K562 (cell line): ENCODE data around the gene EPB41L4A. TPM values are rescaled to one million over a fixed set of nuclear protein-coding genes. Genes with fewer than 3 reads are reported as not detected.
A peak's percentile ranks its signal among the peaks of the same experiment; 100 is the strongest.

Experiments used
- ARHGAP35 ChIP-seq: fragments of 450-650 bp; IDR thresholded peaks from 2 replicates; pipeline ENCODE4 v1.6.1; 2018; ENCODE audit not compliant: partially characterized antibody
- CREM ChIP-seq: IDR thresholded peaks from 2 replicates; pipeline ENCODE4 v1.6.1; 2014; ENCODE audit warnings: antibody characterized with exemption, low read depth
- ELF2 ChIP-seq: fragments of 250-450 bp; sonication (Bioruptor Pico); IDR thresholded peaks from 2 replicates; pipeline ENCODE4 v1.5.0; 2021; ENCODE audit warnings: mild to moderate bottlenecking
- HDAC1 ChIP-seq, 2 experiments: fragments of 450-650 bp; IDR thresholded peaks; 2 replicates each; pipeline ENCODE4 v1.6.1; 2016 to 2017; ENCODE audit warnings: inconsistent platforms in 1 of 2, mild to moderate bottlenecking in 1 of 2, moderate library complexity in 1 of 2
- HDAC3 ChIP-seq: fragments of 450-650 bp; IDR thresholded peaks from 2 replicates; pipeline ENCODE4 v1.6.1; 2018; ENCODE audit warnings: borderline replicate concordance, mild to moderate bottlenecking, moderate library complexity; ENCODE audit not compliant: partially characterized antibody
- KAT7 ChIP-seq: sonication (generic); formaldehyde crosslinking; IDR thresholded peaks from 2 replicates; pipeline ENCODE4 v1.8.0; 2022; ENCODE audit warnings: missing genetic modification reagents, mild to moderate bottlenecking, borderline replicate concordance
- LEF1 ChIP-seq: fragments of 450-650 bp; IDR thresholded peaks from 2 replicates; pipeline ENCODE4 v1.6.1; 2016; ENCODE audit warnings: mild to moderate bottlenecking
- MED1 ChIP-seq: sonication (generic); formaldehyde crosslinking; IDR thresholded peaks from 2 replicates; pipeline ENCODE4 v1.8.1; 2023; ENCODE audit warnings: missing genetic modification reagents, borderline replicate concordance
- MYBL2 ChIP-seq, 2 experiments: fragments of 450-650 bp in 1 of 2; sonication (generic) in 1 of 2; formaldehyde crosslinking in 1 of 2; IDR thresholded peaks; 2 replicates each; pipeline versions ENCODE4 v1.6.1 to v1.8.1; 2017 to 2022; ENCODE audit warnings: borderline replicate concordance in 1 of 2, inconsistent platforms in 1 of 2, low read depth in 1 of 2, mild to moderate bottlenecking in 1 of 2, missing genetic modification reagents in 1 of 2, moderate library complexity in 1 of 2
- RAD21 ChIP-seq, 2 experiments: fragments of 250-450 bp in 1 of 2; fragments of 450-650 bp in 1 of 2; sonication (Bioruptor Pico) in 1 of 2; formaldehyde crosslinking in 1 of 2; IDR thresholded peaks in 1 of 2; conservative IDR thresholded peaks in 1 of 2; 2 replicates each; pipeline versions ENCODE4 v1.4.0 to v1.8.0; 2020 to 2022; ENCODE audit warnings: mild to moderate bottlenecking in 2 of 2, moderate library complexity in 1 of 2
- RCOR1 ChIP-seq, 2 experiments: IDR thresholded peaks; 2 replicates each; pipeline ENCODE4 v1.6.1; 2012; ENCODE audit warnings: low read depth in 2 of 2, low read length in 2 of 2, borderline replicate concordance in 1 of 2, improper control_type of control experiment in 1 of 2
- SAFB ChIP-seq: fragments of 200-400 bp; formaldehyde crosslinking; IDR thresholded peaks from 2 replicates; pipeline ENCODE4 v1.6.1; 2017; ENCODE audit warnings: low read depth, low read length, borderline replicate concordance
- SIX5 ChIP-seq, 2 experiments: IDR thresholded peaks; 2 replicates each; pipeline ENCODE4 v1.6.1; 2011; ENCODE audit warnings: low read length in 2 of 2, borderline replicate concordance in 1 of 2, low read depth in 1 of 2, mild to moderate bottlenecking in 1 of 2, moderate library complexity in 1 of 2; ENCODE audit not compliant: insufficient read depth in 1 of 2
- SP1 ChIP-seq: sonication (generic); formaldehyde crosslinking; IDR thresholded peaks from 2 replicates; pipeline ENCODE4 v1.8.1; 2022; ENCODE audit warnings: mild to moderate bottlenecking, missing genetic modification reagents
- SRSF3 ChIP-seq: fragments of 200-400 bp; formaldehyde crosslinking; IDR thresholded peaks from 2 replicates; pipeline ENCODE4 v1.6.1; 2016; ENCODE audit warnings: mild to moderate bottlenecking, low read length, moderate library complexity; ENCODE audit not compliant: insufficient read depth
- TBP ChIP-seq: optimal IDR thresholded peaks from 2 replicates; pipeline ENCODE3; 2011; ENCODE audit warnings: low read depth, low read length, improper control_type of control experiment
- TCF3 ChIP-seq: sonication (generic); formaldehyde crosslinking; IDR thresholded peaks from 2 replicates; pipeline ENCODE4 v1.4.0; 2020; ENCODE audit warnings: mild to moderate bottlenecking, missing genetic modification reagents
- VEZF1 ChIP-seq: fragments of 200-800 bp; sonication (Bioruptor generic); IDR thresholded peaks from 2 replicates; pipeline ENCODE4 v1.6.1; 2017; ENCODE audit warnings: missing genetic modification characterization, missing compliant biosample characterization
- ZFP91 ChIP-seq: sonication (generic); formaldehyde crosslinking; IDR thresholded peaks from 2 replicates; pipeline ENCODE4 v1.8.0; 2022; ENCODE audit warnings: mild to moderate bottlenecking, missing genetic modification reagents
- ZNF134 ChIP-seq: fragments of 250-450 bp; sonication (Bioruptor Pico); conservative IDR thresholded peaks from 2 replicates; pipeline ENCODE4 v1.4.0; 2020
- ZNF143 ChIP-seq: sonication (generic); formaldehyde crosslinking; IDR thresholded peaks from 2 replicates; pipeline ENCODE4 v1.9.0; 2022; ENCODE audit warnings: mild to moderate bottlenecking, missing genetic modification reagents
- ZNF263 ChIP-seq: sonication (generic); formaldehyde crosslinking; IDR thresholded peaks from 2 replicates; pipeline ENCODE4 v1.8.0; 2022; ENCODE audit warnings: mild to moderate bottlenecking, missing genetic modification reagents, borderline replicate concordance
- ZNF780A ChIP-seq: fragments of 250-450 bp; sonication (Bioruptor Pico); IDR thresholded peaks from 2 replicates; pipeline ENCODE4 v1.5.0; 2021; ENCODE audit warnings: mild to moderate bottlenecking
- polyA plus RNA-seq, 8 experiments: library from polyadenylated mRNA; depleted of rRNA in 4 of 8; stranded (reverse) in 5 of 8; unstranded in 3 of 8; fragments of >200 nt; fragmentation: Nextera tagmentation in 2 of 8; fragmentation: Illumina TruSeq in 1 of 8; extraction: Ambion mirVana in 2 of 8; extraction: Trizol in 1 of 8; gene quantifications; 2 replicates each; pipeline versions ENCODE4 v1.2.1 to v1.2.3, GENCODE V29; 2011 to 2014; ENCODE audit warnings: inconsistent platforms in 1 of 8, missing spikeins in 1 of 8
- total RNA-seq, 7 experiments: library from RNA; depleted of rRNA in 6 of 7; stranded (reverse); fragments of >200 nt in 6 of 7; fragmentation: Illumina TruSeq in 2 of 7; extraction: Trizol in 2 of 7; gene quantifications; 2 replicates each; pipeline versions ENCODE4 v1.2.1 to v1.2.3, GENCODE V29; 2011 to 2021; ENCODE audit warnings: low replicate concordance in 1 of 7

EPB41L4A gene
- total and polyA plus RNA-seq, 9 of the 15 experiments (the other 6 are each of a cell fraction or from before 2014, with no cell fraction given): 0.04 to 0.35 (median 0.12) TPM; not detected in 3

GRCh38 chr5:112419986-112420864, 1.1 kb upstream of the EPB41L4A start (continued):
- TF ChIP-seq KAT7 (CRISPR knock-in tag) (peak; percentile 88; the same call in 1 of the 2 replicates), MED1 (CRISPR knock-in tag) (no peak), LEF1 (no peak), ZNF143 (CRISPR knock-in tag) (0 out of 2 replicates have a peak, but pooled peaks have one; percentile 25), ZNF134 (no peak), RCOR1 (IDR thresholded peaks at IDR 0.05; ENCODE audit: borderline replicate concordance in 1 of 2, low read depth in 2 of 2, low read length in 2 of 2) (0 out of 4 replicates have a peak, but pooled peaks of 1 of the 2 experiments have one; percentile 14), TCF3 (CRISPR knock-in tag) (peak; percentile 36), ARHGAP35 (no peak), RAD21 (CRISPR knock-in tag; conservative IDR thresholded peaks at IDR 0.05 in 1 of 2, IDR thresholded peaks at IDR 0.05 in 1 of 2) (peak; percentile 80 to 81), ZNF263 (CRISPR knock-in tag) (peak; percentile 55; the same call in 1 of the 2 replicates), CREM (0 out of 2 replicates have a peak, but pooled peaks have one; percentile 15), SRSF3 (no peak), ELF2 (CRISPR knock-in tag) (no peak), SAFB (no peak), TBP (no peak), ZFP91 (CRISPR knock-in tag) (no peak), ZNF780A (CRISPR knock-in tag) (no peak), MYBL2 (IDR thresholded peaks at IDR 0.05; ENCODE audit: low read depth) (no peak), MYBL2 (CRISPR knock-in tag; IDR thresholded peaks at IDR 0.05; ENCODE audit: borderline replicate concordance) (no peak), SIX5 (IDR thresholded peaks at IDR 0.05; ENCODE audit: borderline replicate concordance in 1 of 2, insufficient read depth in 1 of 2, low read depth in 1 of 2, low read length in 2 of 2) (no peak), VEZF1 (CRISPR knock-in tag) (peak; percentile 38), HDAC3 (no peak), SP1 (CRISPR knock-in tag) (peak; percentile 33; the same call in 1 of the 2 replicates), HDAC1 (IDR thresholded peaks at IDR 0.05) (peak in 1 of 2 experiments; percentile 31; a peak in 1 of 4 replicates)
